Skin epidermis (tissue), 12 donors: ENCODE data around the gene ABHD5.

ENCODE experiments used
- H3K27ac ChIP-seq, 21 experiments: fragments of 200-600 bp; sonication (generic) in 11 of 21; one replicate each; pipeline ENCODE4 v1.5.0; 2020; ENCODE audit warnings: mild to moderate bottlenecking in 3 of 21, inconsistent platforms in 2 of 21, moderate library complexity in 2 of 21
- H3K4me3 ChIP-seq, 7 experiments: fragments of 200-600 bp; sonication (generic) in 2 of 7; one replicate each; pipeline ENCODE4 v1.5.0; 2020; ENCODE audit warnings: inconsistent platforms in 2 of 7, mild to moderate bottlenecking in 2 of 7, moderate library complexity in 1 of 7

ABHD5 gene

DNA sequence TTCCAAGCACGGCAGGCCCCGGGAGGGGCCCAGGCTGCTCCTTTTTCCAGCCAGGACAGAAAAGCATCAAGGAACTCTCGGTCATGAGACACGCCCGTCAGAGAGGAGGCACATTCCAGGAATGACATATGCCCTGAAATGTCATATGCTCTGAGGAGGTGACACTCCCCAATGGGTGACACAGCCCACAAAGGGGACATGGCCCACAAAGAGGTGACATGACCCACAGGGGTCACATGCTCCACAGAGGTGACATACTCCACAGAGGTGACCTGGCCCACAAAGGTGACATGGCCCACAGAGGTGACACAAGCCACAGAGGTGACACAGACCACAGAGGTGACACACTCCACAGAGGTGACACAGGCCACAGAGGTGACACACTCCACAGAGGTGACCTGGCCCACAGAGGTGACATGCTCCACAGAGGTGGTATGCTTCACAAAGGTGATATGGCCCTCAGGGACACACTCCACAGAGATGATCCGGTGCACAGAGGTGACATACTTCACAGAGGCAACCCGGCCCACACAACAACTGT, 79.2 kb downstream of the ABHD5 start:
- peak overlapping the region in 18 of 21 experiments; percentile 15 to 83 (median 66) for H3K27ac ChIP-seq
- H3K4me3 ChIP-seq = peak overlapping the region in 5 of 7 experiments; percentile 9 to 33 (median 25)

DNA sequence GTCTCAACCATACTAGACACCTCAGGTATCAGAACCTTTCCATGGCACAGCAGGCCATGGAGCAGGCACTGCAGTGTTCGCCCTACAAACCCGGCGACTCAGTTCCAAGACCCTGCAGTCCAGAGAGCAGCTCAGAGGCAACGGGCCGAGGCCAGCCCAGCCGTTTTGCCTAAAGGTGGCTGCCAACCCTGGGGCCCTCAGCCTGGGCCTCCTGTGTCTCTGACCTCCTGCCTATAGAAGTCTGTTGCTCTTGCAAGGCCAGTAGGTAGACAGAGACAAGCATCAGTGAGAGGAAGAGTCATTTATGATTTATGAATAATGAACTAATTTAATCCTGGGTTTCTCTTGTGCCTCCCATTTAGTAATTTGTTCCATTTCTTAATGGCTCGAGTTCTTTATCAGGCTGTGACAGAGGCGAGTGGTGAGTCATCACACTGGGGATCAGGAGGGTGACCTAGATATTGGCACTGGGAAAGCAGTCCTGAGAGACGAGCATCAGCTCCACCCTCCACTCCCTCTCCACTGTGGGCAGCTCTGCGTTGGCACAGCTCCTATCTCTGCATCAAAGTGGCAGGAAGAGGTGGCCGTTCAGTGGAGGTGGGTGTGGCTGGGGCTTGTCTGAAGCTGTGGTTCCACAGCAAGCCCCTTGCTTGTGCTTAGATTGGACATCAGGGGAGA, 79.8 kb downstream of the ABHD5 start:
- Histone ChIP-seq H3K4me3 (no peak overlapping the region), H3K27ac (peak overlapping the region in 17 of 21 experiments; percentile 3 to 83 (median 67))

DNA sequence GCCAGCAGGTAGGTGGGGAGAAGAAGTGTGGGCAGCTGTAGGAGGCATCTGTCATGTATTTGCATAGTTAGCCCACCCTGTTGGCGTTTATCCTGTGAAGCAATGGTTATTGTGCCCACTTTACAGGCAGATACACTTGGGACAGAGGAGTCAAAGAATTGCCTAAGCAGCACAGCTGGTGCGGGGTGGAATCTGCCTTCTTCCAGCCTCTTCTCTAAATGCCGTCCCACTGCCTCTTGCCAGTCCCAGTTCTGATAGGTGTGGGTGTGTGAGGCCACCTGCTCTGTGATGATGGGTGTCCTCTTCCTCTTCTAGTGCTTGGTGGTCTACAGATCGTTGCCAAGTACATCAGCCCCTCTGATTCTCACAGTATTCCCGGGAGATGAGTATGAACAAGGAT, 80.9 kb downstream of the ABHD5 start:
- Histone ChIP-seq H3K27ac (peak overlapping the region in 6 of 21 experiments; percentile 21 to 81 (median 57)), H3K4me3 (no peak overlapping the region)

- H3K4me3 ChIP-seq = no peak overlapping the region
- peak overlapping the region in 10 of 21 experiments; percentile 1 to 58 (median 16) for H3K27ac ChIP-seq
Measured at GRCh38 chr3:43773273-43774094, 82.7 kb downstream of the ABHD5 start.

DNA sequence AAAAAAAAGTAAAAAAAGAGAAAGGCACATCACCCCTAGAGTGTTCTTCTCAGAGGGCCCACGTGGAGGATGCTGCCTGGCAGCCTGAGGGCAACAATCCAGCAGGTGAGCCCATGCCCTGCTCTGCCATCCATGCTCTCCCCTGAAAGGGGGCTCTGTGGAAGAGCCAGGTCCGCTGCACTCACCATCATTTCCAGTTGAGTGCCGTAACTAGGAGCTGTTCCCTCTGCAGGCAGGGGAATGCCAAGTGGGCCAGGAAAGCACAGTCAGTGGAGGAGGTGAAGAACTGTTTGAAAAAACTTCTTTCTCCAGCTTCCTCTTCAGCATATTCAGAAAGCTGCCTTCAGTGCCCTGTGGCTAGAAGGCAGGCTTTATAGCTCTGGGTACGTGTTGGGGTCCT, 84.1 kb downstream of the ABHD5 start:
- H3K4me3 ChIP-seq = no peak overlapping the region
- H3K27ac ChIP-seq = no peak overlapping the region

DNA sequence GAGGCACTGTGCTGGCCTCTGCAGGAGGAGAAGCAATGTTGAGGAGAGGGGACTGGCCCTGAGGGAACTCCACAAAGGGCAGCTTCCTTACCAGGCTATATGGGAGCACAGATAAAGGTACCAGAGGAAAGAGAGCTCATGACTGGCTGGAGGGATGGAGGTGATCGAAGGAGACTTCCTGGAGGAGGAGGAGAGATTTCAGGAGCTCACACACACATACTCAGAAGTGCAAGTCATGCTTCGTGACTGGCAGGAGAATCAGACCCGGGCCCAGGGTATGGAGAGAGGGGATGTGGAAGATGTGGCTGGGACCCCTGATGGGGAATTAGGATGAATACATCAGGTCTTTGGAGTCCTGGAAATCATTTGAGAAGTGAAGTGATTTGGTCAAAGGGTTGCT, 85.4 kb downstream of the ABHD5 start:
- no peak overlapping the region for H3K27ac ChIP-seq

DNA sequence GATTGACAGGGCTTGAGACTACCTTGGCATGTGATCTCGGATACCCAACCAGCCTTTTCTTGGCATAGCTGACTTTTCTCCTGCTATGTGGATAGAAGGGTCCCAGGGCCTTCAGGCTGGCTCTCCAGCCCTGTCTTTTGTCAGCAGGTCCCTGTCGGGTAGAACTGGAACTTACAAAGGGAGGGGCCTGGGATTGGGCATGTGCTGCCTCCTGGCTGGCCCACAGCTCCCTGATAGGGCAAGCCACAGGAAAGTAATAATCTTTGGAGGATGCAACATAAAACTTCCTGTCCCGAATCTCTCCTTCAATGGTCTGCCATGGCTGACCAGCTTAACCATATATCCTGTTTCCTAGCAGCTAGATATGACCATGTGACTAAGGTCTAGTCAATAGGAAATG, 89.1 kb downstream of the ABHD5 start:
- no peak overlapping the region for H3K27ac ChIP-seq
- no peak overlapping the region for H3K4me3 ChIP-seq

More for the DNA sequence above, 85.4 kb downstream of the ABHD5 start:
- H3K4me3 ChIP-seq = no peak overlapping the region

- H3K27ac ChIP-seq = no peak overlapping the region
- no peak overlapping the region for H3K4me3 ChIP-seq
Measured at GRCh38 chr3:43782541-43782940, 91.8 kb downstream of the ABHD5 start.
